Ovary (tissue), 9 donors: Measurements from ENCODE around the gene SMIM41. TPM values are rescaled to one million over a fixed set of nuclear protein-coding genes. Genes with fewer than 3 reads are reported as not detected.

Experiments used
- DNase-seq, 5 donors: peaks; one replicate each; pipeline ENCODE4 v3.0.0-alpha.2; 2019 to 2020
- H3K27ac ChIP-seq, 2 donors: fragments of 200-600 bp; one replicate each; pipeline versions ENCODE4 v1.5.1 to v1.8.0; 2019 to 2022
- H3K27me3 ChIP-seq: fragments of 200-600 bp; one replicate; pipeline ENCODE4 v1.8.0; 2022
- H3K36me3 ChIP-seq: fragments of 200-600 bp; sonication (generic); one replicate; pipeline ENCODE4 v1.5.1; 2019
- H3K4me1 ChIP-seq: one replicate; pipeline ENCODE4 v1.8.1; 2013; ENCODE audit warnings: mild to moderate bottlenecking, moderate library complexity; ENCODE audit not compliant: insufficient read depth
- H3K4me3 ChIP-seq: fragments of 200-600 bp; sonication (generic); one replicate; pipeline ENCODE4 v1.5.1; 2017
- H3K9me3 ChIP-seq, 2 donors: fragments of 200-600 bp in 1 of 2; sonication (generic) in 1 of 2; one replicate each; pipeline versions ENCODE4 v1.5.1 to v1.8.1; 2013 to 2019; ENCODE audit warnings: mild to moderate bottlenecking in 1 of 2, moderate library complexity in 1 of 2
- CTCF ChIP-seq, 3 donors: fragments of 450-650 bp in 2 of 3; fragments of 200-600 bp in 1 of 3; IDR thresholded peaks; one replicate each; pipeline versions ENCODE4 v1.5.1 to v1.8.0; 2016 to 2022; ENCODE audit warnings: antibody characterized with exemption in 3 of 3, mild to moderate bottlenecking in 1 of 3
- EP300 ChIP-seq: sonication (generic); formaldehyde crosslinking; IDR thresholded peaks from one replicate; pipeline ENCODE4 v1.6.1; 2017; ENCODE audit warnings: antibody characterized with exemption
- POLR2A ChIP-seq: fragments of 450-650 bp; IDR thresholded peaks from one replicate; pipeline ENCODE4 v1.6.1; 2017; ENCODE audit warnings: antibody characterized with exemption, mild to moderate bottlenecking, moderate library complexity
- WGBS, 3 donors: extraction: QIAGEN DNeasy Blood & Tissue Kit in 1 of 3; methylation state at CpG; one replicate each; pipeline versions ENCODE4 v1.1.5 to v1.1.7; 2013 to 2017; 5-methylcytosine and 5-hydroxymethylcytosine counted together
- intact Hi-C, 4 donors: fragments of 100-400 bp; cut with DNase I; formaldehyde crosslinking; loops; one replicate each; pipeline versions ENCODE4 v1.11.0 to v1.15.1; 2022 to 2023
- polyA plus RNA-seq, 2 donors: library from polyadenylated mRNA; stranded (reverse); fragments of 200-250 nt in 1 of 2; fragments of 350-450 nt in 1 of 2; fragmentation: Illumina TruSeq in 1 of 2; extraction: RNeasy Lipid Tissue Mini Kit (QIAGEN cat#74804) in 1 of 2; gene quantifications; one replicate each; pipeline ENCODE4 v1.2.3, GENCODE V29; 2013 to 2014
- total RNA-seq, 7 donors: library from RNA; depleted of rRNA in 2 of 7; stranded (reverse); fragments of >200 nt in 2 of 7; fragmentation: NEBNext Ultra II Directional in 3 of 7; extraction: Animal tissue kit (Norgen Biotek cat#: 25700) in 3 of 7; gene quantifications; one replicate each; pipeline versions ENCODE4 v1.1.0 to v1.2.4, GENCODE V29; 2016 to 2023
- donor health status: DM: no; HTN: no; CAD: no; lungs with moderate emphysema.
- donor health status: DM: no; HTN: no; CAD: no.
- donor health status: Bipolar disorder and iron deficiency.
- donor health status: DM: yes; HTN: yes; CAD: no.
- donor health status: DM: no; HTN: no; CAD: no.
- donor health status: DM: yes; HTN: yes; CAD: no.

SMIM41 gene
- total and polyA plus RNA-seq, 9 donors = 0.32 to 4.5 (median 2.8) TPM

GRCh38 chr12:52089491-52089890 is 10.0 kb downstream of the SMIM41 start:
- no peak for DNase-seq
- H3K36me3 ChIP-seq = no peaks in the 10 kb centered on the region
- WGBS, 3 donors = 87 to 94% (median 88%) methylated on average over 11 of the region's 11 CpGs
- no peaks in the 10 kb centered on the region for H3K9me3 ChIP-seq
- H3K4me1 ChIP-seq = no peaks in the 10 kb centered on the region
- H3K4me3 ChIP-seq = no peak overlapping the region
- no peaks in the 10 kb centered on the region for H3K27me3 ChIP-seq
- H3K27ac ChIP-seq = no peak overlapping the region
- intact Hi-C loops = no loop called here
- no peak for TF ChIP-seq EP300
- no peak for TF ChIP-seq CTCF (IDR thresholded peaks at IDR 0.05)
- TF ChIP-seq POLR2A = no peak

DNA sequence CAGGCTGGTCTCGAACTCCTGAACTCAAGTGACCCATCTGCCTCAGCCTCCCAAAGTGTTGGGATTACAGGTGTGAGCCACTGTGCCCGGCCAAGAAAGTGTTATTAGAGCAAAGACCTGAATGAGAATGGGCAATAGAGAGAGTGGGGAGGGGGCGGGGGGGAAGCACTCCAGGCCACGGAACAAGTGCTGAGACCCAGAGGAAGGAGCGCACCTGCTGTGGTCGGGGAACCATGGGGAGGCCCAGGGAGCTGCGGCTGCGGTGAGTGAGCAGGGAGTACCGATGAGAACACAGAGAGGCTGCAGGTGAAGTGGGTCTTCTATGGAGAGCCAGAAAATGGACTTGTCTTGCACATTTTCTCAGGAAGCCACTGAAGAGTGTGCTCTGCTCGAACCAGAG is 10.8 kb downstream of the SMIM41 start:
- H3K36me3 ChIP-seq = no peaks in the 10 kb centered on the region
- DNase-seq = no peak
- H3K27ac ChIP-seq = no peak overlapping the region
- 82 to 89% (median 89%) methylated on average over 10 of the region's 10 CpGs for WGBS, 3 donors
- no peaks in the 10 kb centered on the region for H3K9me3 ChIP-seq
- TF ChIP-seq CTCF (IDR thresholded peaks at IDR 0.05) (no peak), EP300 (no peak), POLR2A (no peak)
- no peaks in the 10 kb centered on the region for H3K27me3 ChIP-seq
- H3K4me1 ChIP-seq = no peaks in the 10 kb centered on the region
- intact Hi-C loops = no loop called here
- H3K4me3 ChIP-seq = no peak overlapping the region

GRCh38 chr12:52091061-52091460 is 11.6 kb downstream of the SMIM41 start:
- H3K27ac ChIP-seq = no peak overlapping the region
- no peak for DNase-seq
- 31 to 51% (median 38%) methylated on average over 3 of the region's 3 CpGs for WGBS, 3 donors
- TF ChIP-seq POLR2A (no peak), CTCF (IDR thresholded peaks at IDR 0.05) (no peak), EP300 (no peak)
- no peak overlapping the region for H3K4me3 ChIP-seq
- H3K36me3 ChIP-seq = no peaks in the 10 kb centered on the region
- intact Hi-C loops = no loop called here
- no peaks in the 10 kb centered on the region for H3K9me3 ChIP-seq
- no peaks in the 10 kb centered on the region for H3K4me1 ChIP-seq
- H3K27me3 ChIP-seq = no peaks in the 10 kb centered on the region

GRCh38 chr12:52091869-52092268 is 12.4 kb downstream of the SMIM41 start:
- H3K27ac ChIP-seq = no peak overlapping the region
- H3K36me3 ChIP-seq = no peaks in the 10 kb centered on the region
- intact Hi-C loops = no loop called here
- no peaks in the 10 kb centered on the region for H3K27me3 ChIP-seq
- no peak for DNase-seq
- WGBS, 3 donors = 77 to 84% (median 80%) methylated on average over 8 of the region's 8 CpGs
- H3K4me3 ChIP-seq = no peak overlapping the region
- no peaks in the 10 kb centered on the region for H3K4me1 ChIP-seq
- no peaks in the 10 kb centered on the region for H3K9me3 ChIP-seq
- TF ChIP-seq EP300 = no peak
- TF ChIP-seq CTCF (IDR thresholded peaks at IDR 0.05) = no peak
- no peak for TF ChIP-seq POLR2A

GRCh38 chr12:52093346-52093745 is 13.8 kb downstream of the SMIM41 start:
- TF ChIP-seq POLR2A = no peak
- no peak for TF ChIP-seq EP300
- no peak for TF ChIP-seq CTCF (IDR thresholded peaks at IDR 0.05)
- Histone ChIP-seq H3K27ac (no peak overlapping the region), H3K4me3 (no peak overlapping the region), H3K9me3 (no peaks in the 10 kb centered on the region), H3K4me1 (no peaks in the 10 kb centered on the region), H3K36me3 (no peaks in the 10 kb centered on the region), H3K27me3 (no peaks in the 10 kb centered on the region)
- 83 to 86% (median 84%) methylated on average over 7 of the region's 7 CpGs for WGBS, 3 donors
- intact Hi-C loops = no loop called here
- DNase-seq = no peak
